IPS-18a (cell line): ENCODE measurements around the gene CSRP3.

Source experiments
- H3K27ac ChIP-seq: one replicate; pipeline ENCODE4 v1.5.1; 2013; ENCODE audit warnings: low read length
- H3K27me3 ChIP-seq: one replicate; pipeline ENCODE4 v1.6.1; 2013; ENCODE audit warnings: mild to moderate bottlenecking, low read length; ENCODE audit not compliant: control insufficient read depth, insufficient read depth
- H3K36me3 ChIP-seq: one replicate; pipeline ENCODE4 v1.6.1; 2013; ENCODE audit warnings: low read depth, low read length; ENCODE audit not compliant: control insufficient read depth
- H3K4me1 ChIP-seq: one replicate; pipeline ENCODE4 v1.6.1; 2013; ENCODE audit warnings: low read depth, low read length; ENCODE audit not compliant: control insufficient read depth
- H3K4me3 ChIP-seq: one replicate; pipeline ENCODE4 v1.5.1; 2013; ENCODE audit warnings: low read length
- H3K9ac ChIP-seq: one replicate; pipeline ENCODE4 v1.6.1; 2013; ENCODE audit warnings: mild to moderate bottlenecking, low read length, moderate library complexity
- H3K9me3 ChIP-seq: one replicate; pipeline ENCODE4 v1.6.1; 2013; ENCODE audit warnings: low read depth, low read length; ENCODE audit not compliant: control insufficient read depth

The CSRP3 gene

GRCh38 chr11:19181531-19182261 lies 20.1 kb downstream of the CSRP3 start:
- H3K9me3 ChIP-seq, result no peaks in the 10 kb centered on the region
- H3K4me3 ChIP-seq, result no peak overlapping the region
- no peaks in the 10 kb centered on the region for H3K4me1 ChIP-seq
- H3K27me3 ChIP-seq, result no peaks in the 10 kb centered on the region
- no peak overlapping the region for H3K9ac ChIP-seq
- H3K36me3 ChIP-seq, result peaks cover 5% of the 10 kb centered on the region
- no peak overlapping the region for H3K27ac ChIP-seq

GRCh38 chr11:19176629-19177186 lies 25.1 kb downstream of the CSRP3 start:
- Histone ChIP-seq H3K36me3 (peaks cover 30% of the 10 kb centered on the region), H3K9me3 (no peaks in the 10 kb centered on the region), H3K27ac (no peak overlapping the region), H3K4me3 (no peak overlapping the region), H3K9ac (no peak overlapping the region), H3K27me3 (no peaks in the 10 kb centered on the region), H3K4me1 (no peaks in the 10 kb centered on the region)

- Histone ChIP-seq H3K27ac (no peak overlapping the region), H3K27me3 (no peaks in the 10 kb centered on the region), H3K9me3 (no peaks in the 10 kb centered on the region), H3K4me1 (no peaks in the 10 kb centered on the region), H3K9ac (no peak overlapping the region), H3K4me3 (no peak overlapping the region), H3K36me3 (peaks cover 39% of the 10 kb centered on the region)
Measured at GRCh38 chr11:19173964-19174638, 27.7 kb downstream of the CSRP3 start.

- Histone ChIP-seq H3K27ac (no peak overlapping the region), H3K36me3 (peaks cover 46% of the 10 kb centered on the region), H3K9ac (no peak overlapping the region), H3K4me3 (no peak overlapping the region), H3K9me3 (no peaks in the 10 kb centered on the region), H3K27me3 (no peaks in the 10 kb centered on the region), H3K4me1 (no peaks in the 10 kb centered on the region)
Measured at GRCh38 chr11:19173004-19173689, 28.6 kb downstream of the CSRP3 start.

- no peaks in the 10 kb centered on the region for H3K4me1 ChIP-seq
- H3K36me3 ChIP-seq, result peaks cover 58% of the 10 kb centered on the region
- H3K4me3 ChIP-seq, result no peak overlapping the region
- no peaks in the 10 kb centered on the region for H3K9me3 ChIP-seq
- no peak overlapping the region for H3K9ac ChIP-seq
- H3K27ac ChIP-seq, result no peak overlapping the region
- H3K27me3 ChIP-seq, result no peaks in the 10 kb centered on the region
Measured at GRCh38 chr11:19168090-19168489, 33.7 kb downstream of the CSRP3 start.

- H3K9me3 ChIP-seq, result no peaks in the 10 kb centered on the region
- no peak overlapping the region for H3K9ac ChIP-seq
- no peak overlapping the region for H3K4me3 ChIP-seq
- H3K27me3 ChIP-seq, result no peaks in the 10 kb centered on the region
- H3K36me3 ChIP-seq, result peaks cover 43% of the 10 kb centered on the region
- H3K27ac ChIP-seq, result no peak overlapping the region
- no peaks in the 10 kb centered on the region for H3K4me1 ChIP-seq
Measured at GRCh38 chr11:19164881-19165280, 36.9 kb downstream of the CSRP3 start.

GRCh38 chr11:19164230-19164855 lies 37.4 kb downstream of the CSRP3 start:
- Histone ChIP-seq H3K4me1 (no peaks in the 10 kb centered on the region), H3K9me3 (no peaks in the 10 kb centered on the region), H3K4me3 (no peak overlapping the region), H3K27me3 (no peaks in the 10 kb centered on the region), H3K9ac (no peak overlapping the region), H3K36me3 (peaks cover 48% of the 10 kb centered on the region), H3K27ac (no peak overlapping the region)

GRCh38 chr11:19163617-19164016 lies 38.2 kb downstream of the CSRP3 start:
- no peak overlapping the region for H3K9ac ChIP-seq
- no peak overlapping the region for H3K4me3 ChIP-seq
- H3K9me3 ChIP-seq, result no peaks in the 10 kb centered on the region
- no peak overlapping the region for H3K27ac ChIP-seq
- no peaks in the 10 kb centered on the region for H3K4me1 ChIP-seq
- peaks cover 52% of the 10 kb centered on the region for H3K36me3 ChIP-seq
- no peaks in the 10 kb centered on the region for H3K27me3 ChIP-seq

GRCh38 chr11:19162951-19163505 lies 38.8 kb downstream of the CSRP3 start:
- no peaks in the 10 kb centered on the region for H3K4me1 ChIP-seq
- H3K27ac ChIP-seq, result no peak overlapping the region
- H3K36me3 ChIP-seq, result peaks cover 46% of the 10 kb centered on the region
- no peak overlapping the region for H3K4me3 ChIP-seq
- no peaks in the 10 kb centered on the region for H3K9me3 ChIP-seq
- no peaks in the 10 kb centered on the region for H3K27me3 ChIP-seq
- H3K9ac ChIP-seq, result no peak overlapping the region

- H3K27me3 ChIP-seq, result no peaks in the 10 kb centered on the region
- H3K9ac ChIP-seq, result no peak overlapping the region
- no peak overlapping the region for H3K4me3 ChIP-seq
- H3K4me1 ChIP-seq, result no peaks in the 10 kb centered on the region
- H3K36me3 ChIP-seq, result peaks cover 47% of the 10 kb centered on the region
- no peak overlapping the region for H3K27ac ChIP-seq
- no peaks in the 10 kb centered on the region for H3K9me3 ChIP-seq
Measured at GRCh38 chr11:19161651-19162050, 40.1 kb downstream of the CSRP3 start.

- Histone ChIP-seq H3K27ac (no peak overlapping the region), H3K27me3 (no peaks in the 10 kb centered on the region), H3K4me1 (no peaks in the 10 kb centered on the region), H3K9me3 (no peaks in the 10 kb centered on the region), H3K9ac (no peak overlapping the region), H3K4me3 (no peak overlapping the region), H3K36me3 (peaks cover 40% of the 10 kb centered on the region)
Measured at GRCh38 chr11:19160847-19161246, 40.9 kb downstream of the CSRP3 start.
